Measurements from ENCODE around the gene WWP2.

DNA sequence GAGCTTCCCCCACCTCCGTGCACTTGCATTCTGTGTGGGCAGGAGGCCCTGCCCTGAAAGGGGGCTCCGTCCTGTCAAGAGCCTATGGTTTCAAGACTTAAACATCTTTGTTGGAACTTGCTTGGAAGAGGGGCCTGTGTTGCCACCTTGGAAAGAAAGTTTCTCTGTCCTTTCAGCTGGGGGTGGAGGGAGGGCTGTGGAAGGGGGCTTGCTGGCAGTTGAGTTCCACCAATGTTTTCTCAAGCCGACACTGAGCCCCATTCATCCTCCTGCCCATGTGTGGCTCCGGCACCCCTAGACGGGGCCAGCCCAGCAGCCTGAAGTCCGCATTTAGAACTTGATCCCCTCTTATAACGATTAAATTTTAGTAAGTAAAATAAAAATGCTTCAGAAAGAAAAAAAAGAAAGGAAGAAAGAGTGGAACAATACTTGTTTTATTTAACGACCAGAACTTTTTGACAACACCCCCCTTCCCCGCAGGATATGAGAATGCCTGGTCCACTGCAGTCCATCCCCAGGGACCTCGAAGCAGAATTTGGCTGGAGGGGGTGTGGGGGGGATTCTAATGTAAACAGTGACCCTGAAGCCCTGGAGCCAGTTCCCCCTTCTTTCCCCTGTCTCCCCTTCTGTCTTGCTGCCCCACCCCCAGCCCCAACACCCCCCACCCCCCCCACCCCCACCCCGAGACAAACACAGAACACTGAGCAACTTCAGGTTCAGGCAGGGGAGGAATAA lies 162.1 kb downstream of the WWP2 start:
- TF ChIP-seq, protein P1, sequence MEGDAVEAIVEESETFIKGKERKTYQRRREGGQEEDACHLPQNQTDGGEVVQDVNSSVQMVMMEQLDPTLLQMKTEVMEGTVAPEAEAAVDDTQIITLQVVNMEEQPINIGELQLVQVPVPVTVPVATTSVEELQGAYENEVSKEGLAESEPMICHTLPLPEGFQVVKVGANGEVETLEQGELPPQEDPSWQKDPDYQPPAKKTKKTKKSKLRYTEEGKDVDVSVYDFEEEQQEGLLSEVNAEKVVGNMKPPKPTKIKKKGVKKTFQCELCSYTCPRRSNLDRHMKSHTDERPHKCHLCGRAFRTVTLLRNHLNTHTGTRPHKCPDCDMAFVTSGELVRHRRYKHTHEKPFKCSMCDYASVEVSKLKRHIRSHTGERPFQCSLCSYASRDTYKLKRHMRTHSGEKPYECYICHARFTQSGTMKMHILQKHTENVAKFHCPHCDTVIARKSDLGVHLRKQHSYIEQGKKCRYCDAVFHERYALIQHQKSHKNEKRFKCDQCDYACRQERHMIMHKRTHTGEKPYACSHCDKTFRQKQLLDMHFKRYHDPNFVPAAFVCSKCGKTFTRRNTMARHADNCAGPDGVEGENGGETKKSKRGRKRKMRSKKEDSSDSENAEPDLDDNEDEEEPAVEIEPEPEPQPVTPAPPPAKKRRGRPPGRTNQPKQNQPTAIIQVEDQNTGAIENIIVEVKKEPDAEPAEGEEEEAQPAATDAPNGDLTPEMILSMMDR (IDR thresholded peaks at IDR 0.05; ENCODE audit: low read length): no peak
- TF ChIP-seq EZH2 (optimal IDR thresholded peaks at IDR 0.05; ENCODE audit: low read depth, low read length) (no peak), EZH2phosphoT487 (IDR thresholded peaks at IDR 0.05; ENCODE audit: low read length) (no peak)

Data from MM.1S (cell line).